ENCODE measurements around the gene CDC42.

- TF ChIP-seq POLR2A (IDR thresholded peaks at IDR 0.05; ENCODE audit: low read depth, low read length) (no peak), TAF1 (IDR thresholded peaks at IDR 0.05; ENCODE audit: low read depth, low read length) (no peak), POLR2AphosphoS5 (IDR thresholded peaks at IDR 0.05; ENCODE audit: low read depth, low read length) (no peak), POU2F2 (IDR thresholded peaks at IDR 0.05; ENCODE audit: low read depth, low read length) (no peak), PAX5 (IDR thresholded peaks at IDR 0.05; ENCODE audit: insufficient read depth, low read length, severe bottlenecking) (no peak), SPI1 (IDR thresholded peaks at IDR 0.05; ENCODE audit: low read depth, low read length) (no peak)
These were observed 14.5 kb upstream of the CDC42 start for GRCh38 chr1:22038036-22038435.
